HEK293 (cell line): ENCODE measurements around the gene JMJD4.

ENCODE experiments used
- AEBP2 ChIP-seq: fragments of 450-650 bp; formaldehyde crosslinking; IDR thresholded peaks from 2 replicates; pipeline ENCODE4 v1.5.1; 2016; ENCODE audit warnings: missing biosample characterization, missing genetic modification characterization, borderline replicate concordance
- HIC1 ChIP-seq: fragments of 450-650 bp; formaldehyde crosslinking; IDR thresholded peaks from 2 replicates; pipeline ENCODE4 v1.5.1; 2016; ENCODE audit warnings: missing biosample characterization, missing genetic modification characterization
- PRDM2 ChIP-seq: fragments of 450-650 bp; formaldehyde crosslinking; IDR thresholded peaks from 2 replicates; pipeline ENCODE4 v1.5.1; 2016; ENCODE audit warnings: missing biosample characterization, missing genetic modification characterization, borderline replicate concordance
- REST ChIP-seq: fragments of 450-650 bp; formaldehyde crosslinking; IDR thresholded peaks from 2 replicates; pipeline ENCODE4 v1.5.1; 2016; ENCODE audit warnings: missing biosample characterization, missing genetic modification characterization
- SP2 ChIP-seq: fragments of 450-650 bp; formaldehyde crosslinking; IDR thresholded peaks from 2 replicates; pipeline ENCODE4 v1.5.1; 2016; ENCODE audit warnings: missing biosample characterization, missing genetic modification characterization
- WT1 ChIP-seq: fragments of 450-650 bp; formaldehyde crosslinking; IDR thresholded peaks from 2 replicates; pipeline ENCODE4 v1.5.1; 2016; ENCODE audit warnings: missing biosample characterization, missing genetic modification characterization
- ZBTB1 ChIP-seq: fragments of 450-650 bp; formaldehyde crosslinking; IDR thresholded peaks from 2 replicates; pipeline ENCODE4 v1.5.1; 2016; ENCODE audit warnings: missing biosample characterization, missing genetic modification characterization
- ZBTB7A ChIP-seq: fragments of 450-650 bp; formaldehyde crosslinking; IDR thresholded peaks from 2 replicates; pipeline ENCODE4 v1.5.1; 2016; ENCODE audit warnings: low read depth, missing biosample characterization, missing genetic modification characterization
- ZFP37 ChIP-seq: fragments of 450-650 bp; formaldehyde crosslinking; IDR thresholded peaks from 2 replicates; pipeline ENCODE4 v1.5.1; 2016; ENCODE audit warnings: missing biosample characterization, missing genetic modification characterization
- ZFP69B ChIP-seq: fragments of 450-650 bp; formaldehyde crosslinking; IDR thresholded peaks from 2 replicates; pipeline ENCODE4 v1.5.1; 2016; ENCODE audit warnings: missing biosample characterization, missing genetic modification characterization
- ZIC2 ChIP-seq: fragments of 450-650 bp; formaldehyde crosslinking; IDR thresholded peaks from 2 replicates; pipeline ENCODE4 v1.5.1; 2016; ENCODE audit warnings: missing biosample characterization, missing genetic modification characterization
- ZNF112 ChIP-seq: fragments of 450-650 bp; formaldehyde crosslinking; IDR thresholded peaks from 2 replicates; pipeline ENCODE4 v1.5.0; 2017; ENCODE audit warnings: missing biosample characterization, missing genetic modification characterization
- ZNF121 ChIP-seq: fragments of 450-650 bp; formaldehyde crosslinking; IDR thresholded peaks from 2 replicates; pipeline ENCODE4 v1.5.1; 2016; ENCODE audit warnings: missing biosample characterization, missing genetic modification characterization
- ZNF146 ChIP-seq: fragments of 450-650 bp; formaldehyde crosslinking; IDR thresholded peaks from 2 replicates; pipeline ENCODE4 v1.5.1; 2016; ENCODE audit warnings: missing biosample characterization, missing genetic modification characterization
- ZNF175 ChIP-seq: fragments of 450-650 bp; formaldehyde crosslinking; IDR thresholded peaks from 2 replicates; pipeline ENCODE4 v1.5.1; 2016; ENCODE audit warnings: missing biosample characterization, missing genetic modification characterization
- ZNF184 ChIP-seq: fragments of 450-650 bp; IDR thresholded peaks from 2 replicates; pipeline ENCODE4 v1.5.1; 2018; ENCODE audit warnings: missing biosample characterization, mild to moderate bottlenecking, missing genetic modification characterization
- ZNF335 ChIP-seq: fragments of 450-650 bp; formaldehyde crosslinking; conservative IDR thresholded peaks from 2 replicates; pipeline ENCODE4 v1.5.1; 2016; ENCODE audit warnings: missing biosample characterization, missing genetic modification characterization
- ZNF350 ChIP-seq: fragments of 450-650 bp; formaldehyde crosslinking; IDR thresholded peaks from 2 replicates; pipeline ENCODE4 v1.5.0; 2017; ENCODE audit warnings: missing biosample characterization, mild to moderate bottlenecking, missing genetic modification characterization
- ZNF391 ChIP-seq: fragments of 450-650 bp; formaldehyde crosslinking; IDR thresholded peaks from 2 replicates; pipeline ENCODE4 v1.5.1; 2016; ENCODE audit warnings: low read depth, missing biosample characterization, missing genetic modification characterization, borderline replicate concordance
- ZNF426 ChIP-seq: fragments of 450-650 bp; formaldehyde crosslinking; IDR thresholded peaks from 2 replicates; pipeline ENCODE4 v1.5.1; 2017; ENCODE audit warnings: missing biosample characterization, missing genetic modification characterization, mild to moderate bottlenecking, inconsistent platforms, moderate library complexity
- ZNF473 ChIP-seq: fragments of 450-650 bp; formaldehyde crosslinking; IDR thresholded peaks from 2 replicates; pipeline ENCODE4 v1.5.1; 2017; ENCODE audit warnings: missing biosample characterization, missing genetic modification characterization
- ZNF514 ChIP-seq: fragments of 450-650 bp; formaldehyde crosslinking; IDR thresholded peaks from 2 replicates; pipeline ENCODE4 v1.5.1; 2016; ENCODE audit warnings: missing biosample characterization, missing genetic modification characterization
- ZNF521 ChIP-seq: fragments of 450-650 bp; formaldehyde crosslinking; IDR thresholded peaks from 2 replicates; pipeline ENCODE4 v1.5.1; 2017; ENCODE audit warnings: missing biosample characterization, mild to moderate bottlenecking, missing genetic modification characterization
- ZNF530 ChIP-seq: fragments of 450-650 bp; formaldehyde crosslinking; IDR thresholded peaks from 2 replicates; pipeline ENCODE4 v1.5.1; 2016; ENCODE audit warnings: low read depth, missing biosample characterization, missing genetic modification characterization
- ZNF621 ChIP-seq: fragments of 450-650 bp; formaldehyde crosslinking; IDR thresholded peaks from 2 replicates; pipeline ENCODE4 v1.5.1; 2017; ENCODE audit warnings: missing biosample characterization, missing genetic modification characterization
- ZNF623 ChIP-seq: fragments of 450-650 bp; formaldehyde crosslinking; IDR thresholded peaks from 2 replicates; pipeline ENCODE4 v1.5.1; 2016; ENCODE audit warnings: missing biosample characterization, missing genetic modification characterization

The JMJD4 gene

GRCh38 chr1:227735539-227736285, 610 bp upstream of the JMJD4 start (continued):
- TF ChIP-seq ZNF112 (tag by site-specific recombination) (no peak; the same call in 1 of the 2 replicates), ZNF473 (0 out of 2 replicates have a peak, but pooled peaks have one; percentile 26), AEBP2 (0 out of 2 replicates have a peak, but pooled peaks have one; percentile 45), ZNF623 (tag by site-specific recombination) (no peak), ZNF175 (tag by site-specific recombination) (peak; percentile 86; the same call in 1 of the 2 replicates), ZNF521 (tag by site-specific recombination) (peak; percentile 63; the same call in 1 of the 2 replicates), ZNF514 (tag by site-specific recombination) (0 out of 2 replicates have a peak, but pooled peaks have one; percentile 29), PRDM2 (peak; percentile 89), ZNF184 (tag by site-specific recombination) (no peak), ZNF121 (tag by site-specific recombination) (peak; percentile 4; the same call in 1 of the 2 replicates), ZFP37 (0 out of 2 replicates have a peak, but pooled peaks have one; percentile 8), ZIC2 (tag by site-specific recombination) (peak; percentile 39; the same call in 1 of the 2 replicates), ZNF621 (no peak), ZNF146 (no peak; the same call in 1 of the 2 replicates), ZNF350 (tag by site-specific recombination) (no peak), REST (0 out of 2 replicates have a peak, but pooled peaks have one; percentile 5), ZNF530 (no peak), ZNF426 (no peak), ZBTB7A (0 out of 2 replicates have a peak, but pooled peaks have one; percentile 48), ZFP69B (peak; percentile 88), ZBTB1 (tag by site-specific recombination) (no peak; the same call in 1 of the 2 replicates), ZNF391 (tag by site-specific recombination) (peak; percentile 20; the same call in 1 of the 2 replicates), WT1 (tag by site-specific recombination) (peak; percentile 68), SP2 (tag by site-specific recombination) (peak; percentile 74; the same call in 1 of the 2 replicates), HIC1 (tag by site-specific recombination) (peak; percentile 73), ZNF335 (tag by site-specific recombination) (peak; percentile 35)
